ENCODE results near the gene SPACA4. TPM values are rescaled to one million over a fixed set of nuclear protein-coding genes. Genes with fewer than 3 reads are reported as not detected.

The SPACA4 gene
- total and polyA plus RNA-seq, 9 of the 15 experiments (the other 6 are each of a cell fraction or from before 2014, with no cell fraction given), result not detected

GRCh38 chr19:48618916-48619691 lies 12.6 kb downstream of the SPACA4 start, which contains the start of the genes RPL18 and SPHK2 (continued):
- TF ChIP-seq TRIM25 (IDR thresholded peaks at IDR 0.05; ENCODE audit: borderline replicate concordance) (no peak), ZNF507 (tag; conservative IDR thresholded peaks at IDR 0.05) (no peak), SIX5 (IDR thresholded peaks at IDR 0.05; ENCODE audit: borderline replicate concordance in 1 of 2, insufficient read depth in 1 of 2, low read depth in 1 of 2, low read length in 2 of 2) (peak; percentile 53 to 62; a peak in 2 of 4 replicates), TARDBP (IDR thresholded peaks at IDR 0.05) (0 out of 2 replicates have a peak, but pooled peaks have one; percentile 58), CHD2 (IDR thresholded peaks at IDR 0.05; ENCODE audit: low read depth, low read length) (peak; percentile 35; the same call in 1 of the 2 replicates), SRSF1 (IDR thresholded peaks at IDR 0.05; ENCODE audit: low read depth, low read length) (peak; percentile 95), ILK (tag; IDR thresholded peaks at IDR 0.05; ENCODE audit: borderline replicate concordance, low read depth) (no peak), ZBED1 (IDR thresholded peaks at IDR 0.05) (peak; percentile 82), DEAF1 (CRISPR knock-in tag; IDR thresholded peaks at IDR 0.05) (no peak), MITF (IDR thresholded peaks at IDR 0.05) (no peak; the same call in 1 of the 2 replicates), ILF3 (IDR thresholded peaks at IDR 0.05; ENCODE audit: borderline replicate concordance) (no peak), HEY1 (CRISPR knock-in tag; IDR thresholded peaks at IDR 0.05; ENCODE audit: borderline replicate concordance) (no peak), YBX1 (IDR thresholded peaks at IDR 0.05) (no peak), ZNF24 (IDR thresholded peaks at IDR 0.05) (0 out of 2 replicates have a peak, but pooled peaks have one; percentile 55), ZNF282 (CRISPR knock-in tag; IDR thresholded peaks at IDR 0.05) (no peak), DACH1 (IDR thresholded peaks at IDR 0.05; ENCODE audit: partially characterized antibody) (no peak), ZFP36 (IDR thresholded peaks at IDR 0.05; ENCODE audit: low read depth, low read length, partially characterized antibody) (peak; percentile 14), CEBPB (tag; IDR thresholded peaks at IDR 0.05) (no peak), CHD4 (IDR thresholded peaks at IDR 0.05; ENCODE audit: insufficient read depth, insufficient replicate concordance, low read depth, low read length, poor library complexity, severe bottlenecking) (no peak), ZBTB43 (CRISPR knock-in tag; IDR thresholded peaks at IDR 0.05) (0 out of 2 replicates have a peak, but pooled peaks have one; percentile 73), DNMT1 (IDR thresholded peaks at IDR 0.05) (no peak), TRIM24 (IDR thresholded peaks at IDR 0.05) (no peak; a peak in 1 of 4 replicates)
